ENCODE measurements around the gene EXOC6B. TPM values are rescaled to one million over a fixed set of nuclear protein-coding genes. Genes with fewer than 3 reads are reported as not detected.

EXOC6B gene
- total and polyA plus RNA-seq, 2 of the 8 experiments (the other 6 are each of a cell fraction or from before 2014, with no cell fraction given) = 13.5 to 33.0 TPM

- TF ChIP-seq CHD7 (IDR thresholded peaks at IDR 0.05; ENCODE audit: insufficient replicate concordance, low read length) (no peak), SP4 (IDR thresholded peaks at IDR 0.05; ENCODE audit: low read length) (no peak), CHD2 (IDR thresholded peaks at IDR 0.05; ENCODE audit: low read length) (no peak), PHF8 (conservative IDR thresholded peaks at IDR 0.05; ENCODE audit: low read depth, low read length) (no peak), HDAC2 (IDR thresholded peaks at IDR 0.05; ENCODE audit: borderline replicate concordance in 1 of 2, low read depth in 2 of 2, low read length in 2 of 2) (no peak), CEBPB (IDR thresholded peaks at IDR 0.05; ENCODE audit: low read depth, low read length) (no peak), GTF2F1 (IDR thresholded peaks at IDR 0.05; ENCODE audit: borderline replicate concordance, low read depth, low read length) (no peak), E2F6 (IDR thresholded peaks at IDR 0.05) (no peak), RBBP5 (IDR thresholded peaks at IDR 0.05; ENCODE audit: borderline replicate concordance, low read depth, low read length) (no peak), SP1 (IDR thresholded peaks at IDR 0.05; ENCODE audit: low read depth, low read length) (no peak)
These were observed 672.6 kb downstream of the EXOC6B start (continued) for GRCh38 chr2:72153026-72153791.
